Measurements from ENCODE around the gene NUDC.
"Not testable (repeated sequence)": the region's sequence is repeated elsewhere in the genome, so short reads cannot be mapped to it uniquely, and the experiment has no call there.

The NUDC gene

GRCh38 chr1:26921540-26922430 lies at the start of gene NUDC:
Gene NUDC, plus strand, starts transcription at chr1:26921743. Its CDS starts 106 bp downstream, at chr1:26921849.
- peak; percentile 95 for DNase-seq (ENCODE audit: low read depth)

- DNase-seq (ENCODE audit: low read depth) = not testable (repeated sequence)
Observed at GRCh38 chr1:26873097-26873496, 48.4 kb upstream of the NUDC start.

GRCh38 chr1:26874896-26875295 lies 46.6 kb upstream of the NUDC start:
- no peak for DNase-seq (ENCODE audit: low read depth)

- DNase-seq (ENCODE audit: low read depth) = no peak
Observed at GRCh38 chr1:26877326-26877725, 44.2 kb upstream of the NUDC start.

- no peak for DNase-seq (ENCODE audit: low read depth)
Observed at GRCh38 chr1:26879793-26880192, 41.8 kb upstream of the NUDC start.

- DNase-seq (ENCODE audit: low read depth) = not testable (repeated sequence)
Observed at GRCh38 chr1:26881611-26882010, 39.9 kb upstream of the NUDC start.

GRCh38 chr1:26882696-26883463 lies 38.7 kb upstream of the NUDC start:
- no peak for DNase-seq (ENCODE audit: low read depth)

- no peak for DNase-seq (ENCODE audit: low read depth)
Observed at GRCh38 chr1:26887125-26887524, 34.4 kb upstream of the NUDC start.

- DNase-seq (ENCODE audit: low read depth) = no peak
Observed at GRCh38 chr1:26888231-26888630, 33.3 kb upstream of the NUDC start.

- peak; percentile 53 for DNase-seq (ENCODE audit: low read depth)
Observed at GRCh38 chr1:26889551-26890466, 31.7 kb upstream of the NUDC start, which contains the start of gene GPN2. Gene GPN2, minus strand, starts transcription at chr1:26890283. Its CDS starts 187 bp downstream, at chr1:26890096.

GRCh38 chr1:26890467-26890796 lies 31.1 kb upstream of the NUDC start:
- DNase-seq (ENCODE audit: low read depth) = no peak

- no peak for DNase-seq (ENCODE audit: low read depth)
Observed at GRCh38 chr1:26894263-26894662, 27.3 kb upstream of the NUDC start.

- no peak for DNase-seq (ENCODE audit: low read depth)
Observed at GRCh38 chr1:26897351-26897750, 24.2 kb upstream of the NUDC start.

GRCh38 chr1:26900001-26900814 lies 21.3 kb upstream of the NUDC start, which contains the start of gene GPATCH3:
Gene GPATCH3, minus strand, starts transcription at chr1:26900467. Its CDS starts 25 bp downstream, at chr1:26900442.
- DNase-seq (ENCODE audit: low read depth) = peak; percentile 94

- DNase-seq (ENCODE audit: low read depth) = no peak
Observed at GRCh38 chr1:26900815-26901511, 20.6 kb upstream of the NUDC start.

- DNase-seq (ENCODE audit: low read depth) = peak; percentile 62
Observed at GRCh38 chr1:26907071-26907917, 14.2 kb upstream of the NUDC start.

- DNase-seq (ENCODE audit: low read depth) = no peak
Observed at GRCh38 chr1:26909951-26910342, 11.6 kb upstream of the NUDC start.

GRCh38 chr1:26910343-26911160 lies 11.0 kb upstream of the NUDC start:
- no peak for DNase-seq (ENCODE audit: low read depth)

All from HS-27A (cell line).